Endothelial cell of umbilical vein (primary cell): Measurements from ENCODE around the gene P2RX3.

ENCODE experiments used
- EZH2 ChIP-seq: IDR thresholded peaks from 2 replicates; pipeline ENCODE4 v1.6.1; 2012; ENCODE audit warnings: borderline replicate concordance, low read depth, mild to moderate bottlenecking, moderate library complexity, low read length, inconsistent platforms; ENCODE audit not compliant: severe bottlenecking
- GATA2 ChIP-seq: IDR thresholded peaks from 2 replicates; pipeline ENCODE4 v1.7.0; 2011; ENCODE audit warnings: low read depth, mild to moderate bottlenecking, moderate library complexity, mixed read lengths, low read length; ENCODE audit not compliant: insufficient read length, insufficient read depth
- MYC ChIP-seq: IDR thresholded peaks from one replicate; pipeline ENCODE4 v1.6.1; 2011; ENCODE audit warnings: mild to moderate bottlenecking, low read depth, low read length
- POLR2A ChIP-seq: IDR thresholded peaks from 2 replicates; pipeline ENCODE4 v1.6.1; 2012; ENCODE audit warnings: low read depth, mild to moderate bottlenecking, control low read depth, low read length
- POLR2AphosphoS5 ChIP-seq: IDR thresholded peaks from 2 replicates; pipeline ENCODE4 v1.6.1; 2012; ENCODE audit warnings: low read depth, mild to moderate bottlenecking, control low read depth, low read length, moderate library complexity; ENCODE audit not compliant: insufficient read depth
- TF ChIP-seq, protein P1 (sequence below), 2 donors: IDR thresholded peaks; 1 replicate in 1 of 2; 2 replicates in 1 of 2; pipeline ENCODE4 v1.5.1; 2011; ENCODE audit warnings: low read length in 2 of 2, mild to moderate bottlenecking in 2 of 2, moderate library complexity in 2 of 2, control low read depth in 1 of 2, inconsistent platforms in 1 of 2, low read depth in 1 of 2; ENCODE audit not compliant: insufficient read depth in 1 of 2; ENCODE audit errors: extremely low read depth in 1 of 2

DNA sequence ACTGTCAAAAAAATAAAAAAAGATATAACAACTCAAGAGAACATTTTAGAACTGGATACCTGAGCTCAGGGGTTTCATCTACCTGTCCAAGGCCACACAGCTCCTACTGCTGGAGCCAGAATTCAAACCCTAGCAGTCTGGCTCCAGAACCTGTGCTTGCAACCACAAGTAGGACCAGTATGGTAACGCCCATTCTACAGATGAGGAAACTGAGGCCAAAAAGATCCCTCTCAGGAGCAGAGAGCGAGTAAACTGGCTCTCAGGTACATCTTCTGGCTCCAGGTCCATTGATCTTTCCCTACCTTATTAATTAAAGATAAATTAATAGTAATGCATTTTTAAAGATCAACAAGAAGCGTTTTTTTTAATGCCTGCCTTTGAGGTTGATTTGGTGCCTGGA lies 19.2 kb downstream of the P2RX3 start:
- TF ChIP-seq POLR2AphosphoS5 (no peak), POLR2A (no peak), EZH2 (no peak), GATA2 (no peak), MYC (no peak)
- TF ChIP-seq, protein P1, sequence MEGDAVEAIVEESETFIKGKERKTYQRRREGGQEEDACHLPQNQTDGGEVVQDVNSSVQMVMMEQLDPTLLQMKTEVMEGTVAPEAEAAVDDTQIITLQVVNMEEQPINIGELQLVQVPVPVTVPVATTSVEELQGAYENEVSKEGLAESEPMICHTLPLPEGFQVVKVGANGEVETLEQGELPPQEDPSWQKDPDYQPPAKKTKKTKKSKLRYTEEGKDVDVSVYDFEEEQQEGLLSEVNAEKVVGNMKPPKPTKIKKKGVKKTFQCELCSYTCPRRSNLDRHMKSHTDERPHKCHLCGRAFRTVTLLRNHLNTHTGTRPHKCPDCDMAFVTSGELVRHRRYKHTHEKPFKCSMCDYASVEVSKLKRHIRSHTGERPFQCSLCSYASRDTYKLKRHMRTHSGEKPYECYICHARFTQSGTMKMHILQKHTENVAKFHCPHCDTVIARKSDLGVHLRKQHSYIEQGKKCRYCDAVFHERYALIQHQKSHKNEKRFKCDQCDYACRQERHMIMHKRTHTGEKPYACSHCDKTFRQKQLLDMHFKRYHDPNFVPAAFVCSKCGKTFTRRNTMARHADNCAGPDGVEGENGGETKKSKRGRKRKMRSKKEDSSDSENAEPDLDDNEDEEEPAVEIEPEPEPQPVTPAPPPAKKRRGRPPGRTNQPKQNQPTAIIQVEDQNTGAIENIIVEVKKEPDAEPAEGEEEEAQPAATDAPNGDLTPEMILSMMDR (IDR thresholded peaks at IDR 0.05; ENCODE audit: extremely low read depth in 1 of 2, insufficient read depth in 1 of 2, low read depth in 1 of 2, low read length in 2 of 2), result no peak
